Measurements from ENCODE around the gene STX2. TPM values are rescaled to one million over a fixed set of nuclear protein-coding genes. Genes with fewer than 3 reads are reported as not detected.

The STX2 gene
- total and polyA plus RNA-seq, 2 donors from 2014 or later, result 10.1 to 20.4 TPM

GRCh38 chr12:130803702-130804101 is 35.3 kb downstream of the STX2 start:
- TF ChIP-seq, protein P1, sequence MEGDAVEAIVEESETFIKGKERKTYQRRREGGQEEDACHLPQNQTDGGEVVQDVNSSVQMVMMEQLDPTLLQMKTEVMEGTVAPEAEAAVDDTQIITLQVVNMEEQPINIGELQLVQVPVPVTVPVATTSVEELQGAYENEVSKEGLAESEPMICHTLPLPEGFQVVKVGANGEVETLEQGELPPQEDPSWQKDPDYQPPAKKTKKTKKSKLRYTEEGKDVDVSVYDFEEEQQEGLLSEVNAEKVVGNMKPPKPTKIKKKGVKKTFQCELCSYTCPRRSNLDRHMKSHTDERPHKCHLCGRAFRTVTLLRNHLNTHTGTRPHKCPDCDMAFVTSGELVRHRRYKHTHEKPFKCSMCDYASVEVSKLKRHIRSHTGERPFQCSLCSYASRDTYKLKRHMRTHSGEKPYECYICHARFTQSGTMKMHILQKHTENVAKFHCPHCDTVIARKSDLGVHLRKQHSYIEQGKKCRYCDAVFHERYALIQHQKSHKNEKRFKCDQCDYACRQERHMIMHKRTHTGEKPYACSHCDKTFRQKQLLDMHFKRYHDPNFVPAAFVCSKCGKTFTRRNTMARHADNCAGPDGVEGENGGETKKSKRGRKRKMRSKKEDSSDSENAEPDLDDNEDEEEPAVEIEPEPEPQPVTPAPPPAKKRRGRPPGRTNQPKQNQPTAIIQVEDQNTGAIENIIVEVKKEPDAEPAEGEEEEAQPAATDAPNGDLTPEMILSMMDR (IDR thresholded peaks at IDR 0.05; ENCODE audit: borderline replicate concordance, extremely low read depth, insufficient read depth), result no peak
- intact Hi-C loops (cut with DNase I), result no loop called here

GRCh38 chr12:130800312-130800711 is 38.7 kb downstream of the STX2 start:
- no peak for FAIRE-seq
- no peak overlapping the region for H3K4me3 ChIP-seq (ENCODE audit: low read length in 3 of 3)
- intact Hi-C loops (cut with DNase I), result no loop called here

More at GRCh38 chr12:130803702-130804101, 35.3 kb downstream of the STX2 start:
- Histone ChIP-seq H3K27me3 (ENCODE audit: control insufficient read depth, insufficient read depth, low read length) (no peaks in the 10 kb centered on the region), H3K4me3 (ENCODE audit: low read length in 3 of 3) (no peak overlapping the region), H3K4me1 (ENCODE audit: control insufficient read depth in 2 of 3, insufficient read depth in 2 of 3, low read depth in 1 of 3, low read length in 3 of 3) (no peaks in the 10 kb centered on the region), H3K36me3 (ENCODE audit: control insufficient read depth in 2 of 3, insufficient read depth in 3 of 3, low read length in 3 of 3) (peaks cover 3 to 30% (median 23%) of the 10 kb centered on the region in 3 donors), H3K9me3 (ENCODE audit: control insufficient read depth in 2 of 3, insufficient read depth in 1 of 3, low read length in 3 of 3) (no peaks in the 10 kb centered on the region), H3K9ac (ENCODE audit: low read length in 3 of 3) (no peak overlapping the region), H3K27ac (ENCODE audit: low read depth in 2 of 2, low read length in 2 of 2) (no peak overlapping the region)
- FAIRE-seq, result no peak
- no peak for DNase-seq

DNA sequence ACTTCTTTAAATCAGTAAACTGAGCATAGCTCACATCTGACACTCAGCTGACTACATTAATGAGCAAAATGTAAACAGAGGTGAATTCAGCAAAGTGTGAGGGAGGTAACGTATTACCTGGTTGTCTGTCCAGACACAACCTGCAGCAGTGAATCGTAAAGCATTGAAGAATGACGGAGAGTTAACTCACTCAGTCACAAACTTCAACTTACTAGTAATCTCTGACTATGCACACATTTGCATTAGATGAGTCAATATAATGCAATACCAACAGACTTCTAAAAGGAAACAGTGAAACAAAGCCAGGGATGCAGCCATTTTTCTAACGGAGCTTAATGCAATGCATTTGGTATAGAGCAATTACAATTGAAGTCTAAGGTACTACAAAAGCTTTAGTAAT is 40.0 kb downstream of the STX2 start:
- no peaks in the 10 kb centered on the region for H3K27me3 ChIP-seq (ENCODE audit: control insufficient read depth, insufficient read depth, low read length)
- H3K27ac ChIP-seq (ENCODE audit: low read depth in 2 of 2, low read length in 2 of 2), result no peak overlapping the region
- H3K36me3 ChIP-seq (ENCODE audit: control insufficient read depth in 2 of 3, insufficient read depth in 3 of 3, low read length in 3 of 3), result peaks cover 3 to 24% (median 19%) of the 10 kb centered on the region in 3 donors
- intact Hi-C loops (cut with DNase I), result no loop called here
- no peaks in the 10 kb centered on the region for H3K4me1 ChIP-seq (ENCODE audit: control insufficient read depth in 2 of 3, insufficient read depth in 2 of 3, low read depth in 1 of 3, low read length in 3 of 3)
- no peaks in the 10 kb centered on the region for H3K9me3 ChIP-seq (ENCODE audit: control insufficient read depth in 2 of 3, insufficient read depth in 1 of 3, low read length in 3 of 3)
- TF ChIP-seq, protein P1 (IDR thresholded peaks at IDR 0.05; ENCODE audit: borderline replicate concordance, extremely low read depth, insufficient read depth), result no peak
- DNase-seq, result no peak
- no peak overlapping the region for H3K9ac ChIP-seq (ENCODE audit: low read length in 3 of 3)
- no peak for FAIRE-seq
- H3K4me3 ChIP-seq (ENCODE audit: low read length in 3 of 3), result no peak overlapping the region

More at GRCh38 chr12:130800312-130800711, 38.7 kb downstream of the STX2 start:
- DNase-seq, result no peak
- H3K27ac ChIP-seq (ENCODE audit: low read depth in 2 of 2, low read length in 2 of 2), result no peak overlapping the region
- peaks cover 3 to 27% (median 19%) of the 10 kb centered on the region in 3 donors for H3K36me3 ChIP-seq (ENCODE audit: control insufficient read depth in 2 of 3, insufficient read depth in 3 of 3, low read length in 3 of 3)
- no peaks in the 10 kb centered on the region for H3K4me1 ChIP-seq (ENCODE audit: control insufficient read depth in 2 of 3, insufficient read depth in 2 of 3, low read depth in 1 of 3, low read length in 3 of 3)
- H3K27me3 ChIP-seq (ENCODE audit: control insufficient read depth, insufficient read depth, low read length), result no peaks in the 10 kb centered on the region
- H3K9ac ChIP-seq (ENCODE audit: low read length in 3 of 3), result no peak overlapping the region
- H3K9me3 ChIP-seq (ENCODE audit: control insufficient read depth in 2 of 3, insufficient read depth in 1 of 3, low read length in 3 of 3), result no peaks in the 10 kb centered on the region
- TF ChIP-seq, protein P1 (IDR thresholded peaks at IDR 0.05; ENCODE audit: borderline replicate concordance, extremely low read depth, insufficient read depth), result no peak
